K562 (cell line): Measurements from ENCODE around the gene TRIP6. TPM values are rescaled to one million over a fixed set of nuclear protein-coding genes. Genes with fewer than 3 reads are reported as not detected.
A peak's percentile ranks its signal among the peaks of the same experiment; 100 is the strongest.

Experiments
- ATAC-seq: fragments of 200-7000 bp; cut with Tn5 transposase; 3 replicates; pipeline ENCODE4 v1.9.1; 2020; ENCODE audit warnings: moderate library complexity
- BruUV-seq: library from RNA; stranded (reverse); fragments of 400-500 nt; replicated peaks from 2 replicates; lab custom pipeline; 2021; lab: Mats Ljungman, UMichigan
- CTCF ChIA-PET: fragments of 300-600 bp; formaldehyde crosslinking; extraction: SDS; loops from one replicate; lab custom pipeline; 2021; ENCODE audit warnings: low intra/inter-chr PET ratio; lab: Yijun Ruan, JAX
- POLR2A ChIA-PET: fragments of 300-600, 350-650 bp; sonication (Branson Sonifier 250); formaldehyde crosslinking; extraction: SDS; loops from one replicate; lab custom pipeline; 2021; ENCODE audit warnings: antibody characterized with exemption, inconsistent platforms; lab: Yijun Ruan, JAX
- DNase-seq, 4 experiments: peaks; one replicate each; pipeline versions ENCODE4 v3.0.0 to v3.0.0-alpha.2; 2011 to 2018; ENCODE audit warnings: low spot score in 3 of 4, mixed read lengths in 3 of 4; ENCODE audit errors: extremely low read depth in 1 of 4
- FAIRE-seq: peaks from 2 replicates; lab custom pipeline; 2011; peaks lifted over from hg19 to GRCh38; lab: Jason Lieb, UNC
- H2AFZ ChIP-seq: 2 replicates; pipeline ENCODE4 v1.6.0; 2011; ENCODE audit warnings: low read depth, low read length, control low read depth, inconsistent platforms
- H3K27ac ChIP-seq: fragments of 200-600 bp; 3 replicates; pipeline ENCODE4 v1.8.0; 2011; ENCODE audit warnings: low read depth, mild to moderate bottlenecking, control low read depth, inconsistent platforms, low read length, moderate library complexity, mixed read lengths; ENCODE audit errors: extremely low read depth
- H3K27me3 ChIP-seq, 2 experiments: fragments of 300-600 bp in 1 of 2; 2 replicates in 1 of 2; 3 replicates in 1 of 2; pipeline versions ENCODE4 v1.6.0 to v1.8.0; 2011; ENCODE audit warnings: inconsistent platforms in 2 of 2, low read length in 2 of 2, mild to moderate bottlenecking in 1 of 2, mixed read lengths in 1 of 2, moderate library complexity in 1 of 2; ENCODE audit not compliant: control insufficient read depth in 2 of 2, insufficient read depth in 2 of 2
- H3K36me3 ChIP-seq: fragments of 300-600 bp; 3 replicates; pipeline ENCODE4 v1.8.0; 2011; ENCODE audit warnings: mild to moderate bottlenecking, low read length, inconsistent platforms; ENCODE audit not compliant: control insufficient read depth, insufficient read depth
- H3K4me1 ChIP-seq, 2 experiments: fragments of 200-600 bp in 1 of 2; replicated peaks in 1 of 2; 2 replicates in 1 of 2; 3 replicates in 1 of 2; pipeline versions ENCODE4 v1.5.1 to v1.8.0; 2011; ENCODE audit warnings: inconsistent platforms in 2 of 2, low read length in 2 of 2, mild to moderate bottlenecking in 1 of 2, mixed read lengths in 1 of 2, moderate library complexity in 1 of 2; ENCODE audit not compliant: control insufficient read depth in 2 of 2, insufficient read depth in 2 of 2
- H3K4me2 ChIP-seq: 2 replicates; pipeline ENCODE4 v1.6.1; 2011; ENCODE audit warnings: low read length, control low read depth, inconsistent platforms, mixed read lengths; ENCODE audit not compliant: insufficient read depth
- H3K4me3 ChIP-seq: fragments of 200-600 bp; sonication (generic), shearing (Covaris generic); 2 replicates; pipeline ENCODE4 v1.5.1; 2016; ENCODE audit warnings: control low read depth, inconsistent platforms
- H3K79me2 ChIP-seq: fragments of 200-600 bp; 3 replicates; pipeline ENCODE4 v1.8.0; 2011; ENCODE audit warnings: low read length, inconsistent platforms; ENCODE audit not compliant: control insufficient read depth, insufficient read depth
- H3K9ac ChIP-seq, 2 experiments: 2 replicates each; pipeline versions ENCODE4 v1.6.0 to v1.6.1; 2011; ENCODE audit warnings: low read depth in 2 of 2, low read length in 2 of 2, control low read depth in 1 of 2, inconsistent platforms in 1 of 2, mild to moderate bottlenecking in 1 of 2, mixed read lengths in 1 of 2; ENCODE audit not compliant: insufficient read depth in 1 of 2
- H3K9me1 ChIP-seq: one replicate; pipeline ENCODE4 v1.6.0; 2011; ENCODE audit warnings: inconsistent platforms, mild to moderate bottlenecking, low read length, moderate library complexity; ENCODE audit not compliant: control insufficient read depth, insufficient read depth
- H3K9me3 ChIP-seq: replicated peaks from 2 replicates; pipeline ENCODE4 v1.5.1; 2011; ENCODE audit warnings: low read depth, low read length, inconsistent platforms; ENCODE audit not compliant: control insufficient read depth, insufficient read depth
- H4K20me1 ChIP-seq: replicated peaks from 2 replicates; pipeline ENCODE4 v1.6.1; 2011; ENCODE audit warnings: low read length, inconsistent platforms, mixed read lengths; ENCODE audit not compliant: control insufficient read depth, insufficient read depth
- ARID4B ChIP-seq: sonication (generic); formaldehyde crosslinking; IDR thresholded peaks from 2 replicates; pipeline ENCODE4 v1.8.0; 2022; ENCODE audit warnings: mild to moderate bottlenecking, missing genetic modification reagents
- ARNT ChIP-seq, 2 experiments: fragments of 450-650 bp; IDR thresholded peaks; 2 replicates each; pipeline ENCODE4 v1.6.1; 2016; ENCODE audit warnings: mild to moderate bottlenecking in 1 of 2
- FUS ChIP-seq: fragments of 200-400 bp; formaldehyde crosslinking; optimal IDR thresholded peaks from 2 replicates; pipeline ENCODE3; 2017; ENCODE audit warnings: low read depth, low read length
- HDAC6 ChIP-seq: IDR thresholded peaks from 2 replicates; pipeline ENCODE4 v1.6.1; 2012; ENCODE audit warnings: low read depth, mild to moderate bottlenecking, control low read depth, inconsistent platforms, low read length, moderate library complexity
- MAZ ChIP-seq, 2 experiments: fragments of 450-650 bp in 1 of 2; sonication (generic) in 1 of 2; formaldehyde crosslinking; IDR thresholded peaks in 1 of 2; conservative IDR thresholded peaks in 1 of 2; 2 replicates each; pipeline versions ENCODE4 v1.4.0 to v1.5.0; 2020; ENCODE audit warnings: mild to moderate bottlenecking in 1 of 2, missing genetic modification reagents in 1 of 2
- MCM3 ChIP-seq: fragments of 450-650 bp; IDR thresholded peaks from 2 replicates; pipeline ENCODE4 v1.6.1; 2016
- RBM22 ChIP-seq: fragments of 200-400 bp; formaldehyde crosslinking; IDR thresholded peaks from 2 replicates; pipeline ENCODE4 v1.6.1; 2018; ENCODE audit warnings: low read length, low read depth; ENCODE audit not compliant: poor library complexity, severe bottlenecking
- THAP12 ChIP-seq: fragments of 250-450 bp; sonication (Bioruptor Pico); IDR thresholded peaks from 2 replicates; pipeline ENCODE4 v1.9.0; 2021; ENCODE audit warnings: mild to moderate bottlenecking, inconsistent platforms
- ZNF140 ChIP-seq: fragments of 250-450 bp; sonication (Bioruptor Pico); IDR thresholded peaks from 2 replicates; pipeline ENCODE4 v1.8.0; 2021; ENCODE audit warnings: moderate library complexity, mild to moderate bottlenecking, inconsistent platforms
- ZNF584 ChIP-seq: fragments of 200-800 bp; sonication (Bioruptor generic); IDR thresholded peaks from 2 replicates; pipeline ENCODE4 v1.6.1; 2016; ENCODE audit warnings: low read depth, mild to moderate bottlenecking, missing genetic modification characterization, missing compliant biosample characterization
- WGBS: fragments of 100-300 bp; shearing (Covaris generic); methylation state at CpG from one replicate; pipeline ENCODE4 v1.1.6; 2016; ENCODE audit warnings: low coverage, mixed read lengths; ENCODE audit not compliant: insufficient coverage; ENCODE audit errors: missing lambda C conversion rate; 5-methylcytosine and 5-hydroxymethylcytosine counted together
- in situ Hi-C: fragments of 300-500 bp; cut with MboI; formaldehyde crosslinking; loops from 4 replicates; pipeline ENCODE4 v1.15.0; 2018; ENCODE audit warnings: inconsistent platforms, mixed read lengths
- intact Hi-C: fragments of 100-400 bp; cut with micrococcal nuclease; formaldehyde crosslinking; loops from 2 replicates; pipeline ENCODE4 v1.14.2; 2022
- polyA plus RNA-seq, 8 experiments: library from polyadenylated mRNA; depleted of rRNA in 4 of 8; stranded (reverse) in 5 of 8; unstranded in 3 of 8; fragments of >200 nt; fragmentation: Nextera tagmentation in 2 of 8; fragmentation: Illumina TruSeq in 1 of 8; extraction: Ambion mirVana in 2 of 8; extraction: Trizol in 1 of 8; gene quantifications; 2 replicates each; pipeline versions ENCODE4 v1.2.1 to v1.2.3, GENCODE V29; 2011 to 2014; ENCODE audit warnings: inconsistent platforms in 1 of 8, missing spikeins in 1 of 8
- total RNA-seq, 7 experiments: library from RNA; depleted of rRNA in 6 of 7; stranded (reverse); fragments of >200 nt in 6 of 7; fragmentation: Illumina TruSeq in 2 of 7; extraction: Trizol in 2 of 7; gene quantifications; 2 replicates each; pipeline versions ENCODE4 v1.2.1 to v1.2.3, GENCODE V29; 2011 to 2021; ENCODE audit warnings: low replicate concordance in 1 of 7
- TF ChIP-seq, protein P1 (sequence below): fragments of 450-650 bp; IDR thresholded peaks from 2 replicates; pipeline ENCODE4 v1.6.1; 2016

The TRIP6 gene
- total and polyA plus RNA-seq, 9 of the 15 experiments (the other 6 are each of a cell fraction or from before 2014, with no cell fraction given): 5.9 to 141 (median 54.0) TPM

DNA sequence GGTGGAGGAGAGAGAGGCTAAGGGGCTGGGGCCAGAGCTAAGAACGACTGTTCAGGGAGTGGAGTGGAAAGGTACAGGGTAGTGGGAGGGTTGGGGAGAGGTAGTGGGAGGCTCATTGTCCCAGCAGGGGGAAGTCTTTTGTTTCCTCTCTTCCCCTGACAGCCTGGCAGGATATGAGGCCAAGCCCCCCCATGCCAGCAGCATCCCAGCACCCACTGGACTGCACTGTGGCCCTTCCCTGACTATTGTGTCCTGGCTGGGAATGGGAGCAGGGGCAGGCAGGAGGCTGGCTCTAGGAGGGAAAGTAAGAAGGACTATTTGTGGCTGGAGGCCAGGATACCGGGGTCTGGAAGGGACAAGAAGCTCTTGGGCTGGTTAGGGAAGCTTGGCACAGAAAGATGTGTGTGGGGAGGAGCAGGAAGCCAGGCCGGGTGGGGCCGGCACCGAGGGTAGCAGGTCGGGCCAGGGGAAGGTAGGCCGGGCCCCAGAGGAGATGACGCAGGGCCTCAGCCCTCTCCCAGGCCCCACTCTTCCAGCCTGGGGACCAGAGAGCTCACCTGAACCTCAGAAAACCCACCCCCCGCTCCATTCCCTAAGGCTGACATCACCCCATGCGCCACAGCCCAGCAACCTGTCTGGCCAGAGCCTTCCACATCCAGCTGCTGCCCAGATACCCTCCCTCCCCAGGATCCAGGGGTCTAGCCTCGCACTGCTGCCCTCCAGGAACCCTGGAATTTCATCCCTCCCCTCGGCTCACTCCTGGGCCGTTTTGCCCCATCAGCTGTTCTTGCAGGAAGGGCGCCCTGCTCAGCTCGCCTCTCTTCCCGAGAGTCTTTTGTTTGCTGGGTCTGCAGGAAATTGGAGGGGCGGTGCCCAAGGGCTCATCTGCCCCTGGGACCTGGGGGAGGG, 31.0 kb upstream of the TRIP6 start:
- intact Hi-C loops (no loop called here), in situ Hi-C loops (no loop called here)
- ChIA-PET CTCF (no interaction called here), POLR2A (interaction anchor here (0.6 to 1.1 kb wide), 3 partner anchors 16 to 358 kb away, joined by 3 to 4 read pairs (median 4); partner anchors contain the start of genes SLC12A9 and SRRT)
- Histone ChIP-seq H3K4me2 (peak overlapping the region; percentile 37; the same call in 1 of the 2 replicates), H3K79me2 (no peaks in the 10 kb centered on the region), H3K9me1 (no peaks in the 10 kb centered on the region), H2AFZ (peak overlapping the region; percentile 46), H3K27ac (0 out of 3 replicates have a peak overlapping the region, but pooled peaks have one; percentile 25), H3K9me3 (no peaks in the 10 kb centered on the region), H4K20me1 (no peaks in the 10 kb centered on the region), H3K4me3 (no peak overlapping the region), H3K4me1 (peaks cover 12 to 50% of the 10 kb centered on the region in 2 experiments; a peak in 3 of 5 replicates), H3K27me3 (no peaks in the 10 kb centered on the region), H3K9ac (peak overlapping the region; percentile 22 to 74; a peak in 2 of 4 replicates), H3K36me3 (no peaks in the 10 kb centered on the region)
- 58% methylated on average over 17 of the region's 17 CpGs for WGBS
- BruUV-seq: no TSS peak
- DNase-seq (peak in 1 of 4 experiments; percentile 39), FAIRE-seq (no peak), ATAC-seq (peak; percentile 13)
- TF ChIP-seq THAP12 (CRISPR knock-in tag) (0 out of 2 replicates have a peak, but pooled peaks have one; percentile 11), MCM3 (no peak), FUS (no peak), HDAC6 (no peak), ARNT (IDR thresholded peaks at IDR 0.05) (no peak), ZNF584 (CRISPR knock-in tag) (no peak), RBM22 (no peak), ZNF140 (CRISPR knock-in tag) (no peak), MAZ (CRISPR knock-in tag; conservative IDR thresholded peaks at IDR 0.05 in 1 of 2, IDR thresholded peaks at IDR 0.05 in 1 of 2) (no peak), ARID4B (0 out of 2 replicates have a peak, but pooled peaks have one; percentile 21)
- TF ChIP-seq, protein P1, sequence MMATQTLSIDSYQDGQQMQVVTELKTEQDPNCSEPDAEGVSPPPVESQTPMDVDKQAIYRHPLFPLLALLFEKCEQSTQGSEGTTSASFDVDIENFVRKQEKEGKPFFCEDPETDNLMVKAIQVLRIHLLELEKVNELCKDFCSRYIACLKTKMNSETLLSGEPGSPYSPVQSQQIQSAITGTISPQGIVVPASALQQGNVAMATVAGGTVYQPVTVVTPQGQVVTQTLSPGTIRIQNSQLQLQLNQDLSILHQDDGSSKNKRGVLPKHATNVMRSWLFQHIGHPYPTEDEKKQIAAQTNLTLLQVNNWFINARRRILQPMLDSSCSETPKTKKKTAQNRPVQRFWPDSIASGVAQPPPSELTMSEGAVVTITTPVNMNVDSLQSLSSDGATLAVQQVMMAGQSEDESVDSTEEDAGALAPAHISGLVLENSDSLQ: no peak
